Sigmoid colon (tissue), 4 donors: ENCODE measurements around the gene MORF4L1.

Experiments
- POLR2A ChIP-seq, 2 donors: fragments of 450-650 bp; IDR thresholded peaks; one replicate each; pipeline ENCODE4 v1.6.1; 2016; ENCODE audit warnings: antibody characterized with exemption in 2 of 2, mild to moderate bottlenecking in 2 of 2, moderate library complexity in 2 of 2
- POLR2AphosphoS5 ChIP-seq, 4 donors: sonication (generic); formaldehyde crosslinking; IDR thresholded peaks; one replicate each; pipeline ENCODE4 v1.6.1; 2017; ENCODE audit warnings: antibody characterized with exemption in 4 of 4
- TF ChIP-seq, protein P1 (sequence below), 4 experiments: fragments of 450-650 bp in 3 of 4; fragments of 200-600 bp in 1 of 4; IDR thresholded peaks; one replicate each; pipeline ENCODE4 v1.5.1; 2016 to 2019; ENCODE audit warnings: antibody characterized with exemption in 4 of 4, mild to moderate bottlenecking in 3 of 4, moderate library complexity in 2 of 4

DNA sequence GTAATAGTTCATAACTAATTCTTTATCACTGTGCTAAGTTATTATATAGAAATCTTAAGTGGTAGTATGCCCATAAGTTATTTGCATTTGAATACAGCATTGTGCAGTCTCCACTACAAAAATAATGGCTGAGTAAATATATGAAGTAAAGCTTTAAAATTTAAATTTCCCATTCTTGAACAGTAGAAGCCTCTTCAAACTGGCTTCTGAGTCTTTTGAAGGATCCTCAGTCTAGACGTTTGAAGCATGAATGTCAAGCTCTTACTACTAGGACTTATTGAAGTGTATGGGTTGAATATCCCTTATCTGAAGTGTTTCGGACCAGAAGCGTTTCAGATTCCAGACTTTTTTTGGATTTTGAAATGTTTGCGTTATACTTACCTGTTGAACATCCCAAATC is 16.3 kb downstream of the MORF4L1 start:
- TF ChIP-seq, protein P1, sequence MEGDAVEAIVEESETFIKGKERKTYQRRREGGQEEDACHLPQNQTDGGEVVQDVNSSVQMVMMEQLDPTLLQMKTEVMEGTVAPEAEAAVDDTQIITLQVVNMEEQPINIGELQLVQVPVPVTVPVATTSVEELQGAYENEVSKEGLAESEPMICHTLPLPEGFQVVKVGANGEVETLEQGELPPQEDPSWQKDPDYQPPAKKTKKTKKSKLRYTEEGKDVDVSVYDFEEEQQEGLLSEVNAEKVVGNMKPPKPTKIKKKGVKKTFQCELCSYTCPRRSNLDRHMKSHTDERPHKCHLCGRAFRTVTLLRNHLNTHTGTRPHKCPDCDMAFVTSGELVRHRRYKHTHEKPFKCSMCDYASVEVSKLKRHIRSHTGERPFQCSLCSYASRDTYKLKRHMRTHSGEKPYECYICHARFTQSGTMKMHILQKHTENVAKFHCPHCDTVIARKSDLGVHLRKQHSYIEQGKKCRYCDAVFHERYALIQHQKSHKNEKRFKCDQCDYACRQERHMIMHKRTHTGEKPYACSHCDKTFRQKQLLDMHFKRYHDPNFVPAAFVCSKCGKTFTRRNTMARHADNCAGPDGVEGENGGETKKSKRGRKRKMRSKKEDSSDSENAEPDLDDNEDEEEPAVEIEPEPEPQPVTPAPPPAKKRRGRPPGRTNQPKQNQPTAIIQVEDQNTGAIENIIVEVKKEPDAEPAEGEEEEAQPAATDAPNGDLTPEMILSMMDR (IDR thresholded peaks at IDR 0.05) = no peak
- TF ChIP-seq POLR2AphosphoS5 (IDR thresholded peaks at IDR 0.05) (no peak), POLR2A (IDR thresholded peaks at IDR 0.05) (no peak)
